Aorta (tissue), 5 donors: ENCODE data around the gene CMIP. TPM values are rescaled to one million over a fixed set of nuclear protein-coding genes. Genes with fewer than 3 reads are reported as not detected.
"Not testable (repeated sequence)": the region's sequence is repeated elsewhere in the genome, so short reads cannot be mapped to it uniquely, and the experiment has no call there.

ENCODE experiments used
- ATAC-seq: fragments of 200-7000 bp; cut with Tn5 transposase; one replicate; pipeline ENCODE4 v1.9.1; 2022; ENCODE audit warnings: moderate library complexity; ENCODE audit not compliant: low FRiP score
- DNase-seq, 2 donors: peaks; one replicate each; pipeline ENCODE4 v3.0.0-alpha.2; 2020
- H3K27ac ChIP-seq, 2 donors: one replicate each; pipeline ENCODE4 v1.5.1; 2013; ENCODE audit warnings: low read length in 2 of 2, mild to moderate bottlenecking in 2 of 2, moderate library complexity in 2 of 2, control low read depth in 1 of 2, inconsistent platforms in 1 of 2, low read depth in 1 of 2
- H3K27me3 ChIP-seq, 2 donors: one replicate each; pipeline ENCODE4 v1.6.1; 2013; ENCODE audit warnings: control low read depth in 1 of 2, low read length in 1 of 2, mild to moderate bottlenecking in 1 of 2, moderate library complexity in 1 of 2; ENCODE audit not compliant: insufficient read depth in 2 of 2, control insufficient read depth in 1 of 2
- H3K36me3 ChIP-seq, 2 donors: one replicate each; pipeline ENCODE4 v1.6.1; 2013; ENCODE audit warnings: control low read depth in 1 of 2, low read length in 1 of 2, mild to moderate bottlenecking in 1 of 2; ENCODE audit not compliant: insufficient read depth in 2 of 2, control insufficient read depth in 1 of 2
- H3K4me1 ChIP-seq, 2 donors: one replicate each; pipeline ENCODE4 v1.6.1; 2013; ENCODE audit warnings: low read length in 2 of 2, control low read depth in 1 of 2, mild to moderate bottlenecking in 1 of 2, moderate library complexity in 1 of 2; ENCODE audit not compliant: insufficient read depth in 2 of 2, control insufficient read depth in 1 of 2
- H3K4me3 ChIP-seq, 2 donors: one replicate each; pipeline ENCODE4 v1.5.1; 2013; ENCODE audit warnings: low read length in 2 of 2, control low read depth in 1 of 2, mild to moderate bottlenecking in 1 of 2
- H3K9me3 ChIP-seq: one replicate; pipeline ENCODE4 v1.6.1; 2013; ENCODE audit warnings: mild to moderate bottlenecking, low read length; ENCODE audit not compliant: control insufficient read depth
- WGBS, 2 donors: extraction: QIAGEN DNeasy Blood & Tissue Kit; methylation state at CpG; one replicate each; pipeline ENCODE4 v1.1.7; 2013; 5-methylcytosine and 5-hydroxymethylcytosine counted together
- intact Hi-C, 2 donors: fragments of 100-400 bp; cut with DNase I; formaldehyde crosslinking; loops; one replicate each; pipeline versions ENCODE4 v1.14.2 to v1.15.0; 2022
- polyA plus RNA-seq, 2 donors: library from polyadenylated mRNA; stranded (reverse); fragments of 200-250 nt; gene quantifications; one replicate each; pipeline ENCODE4 v1.2.3, GENCODE V29; 2013
- total RNA-seq, 2 donors: library from RNA; stranded (reverse); fragmentation: NEBNext Ultra II Directional; extraction: Animal tissue kit (Norgen Biotek cat#: 25700); gene quantifications; one replicate each; pipeline ENCODE4 v1.2.1, GENCODE V29; 2021
- donor health status: healthy with polysubstance abuse.
- donor health status: Bipolar disorder and iron deficiency.
- donor health status: DM: no; HTN: no; CAD: no.
- donor health status: DM: no; HTN: no; CAD: no.
- donor health status: DM: yes; HTN: yes; CAD: no.

CMIP gene
- total and polyA plus RNA-seq, 4 donors = 2.4 to 96.3 (median 27.9) TPM

DNA sequence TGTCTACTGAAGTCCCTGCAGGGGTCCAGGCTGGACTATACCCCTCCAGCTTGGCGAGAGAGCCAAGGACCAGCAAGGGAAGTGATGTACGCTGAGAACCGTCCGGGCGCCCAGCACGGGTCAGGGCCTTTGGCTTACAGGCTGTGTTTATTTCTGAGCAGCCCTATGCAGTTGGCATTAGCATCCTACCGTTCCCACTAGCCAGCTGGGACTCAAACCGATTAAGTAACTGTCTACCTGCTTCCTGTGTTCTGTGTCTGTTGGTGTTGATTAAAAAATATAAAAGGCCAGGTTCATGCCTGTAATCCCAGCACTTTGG lies 73.8 kb downstream of the CMIP start:
- intact Hi-C loops = no loop called here
- Histone ChIP-seq H3K4me1 (no peaks in the 10 kb centered on the region), H3K27me3 (no peaks in the 10 kb centered on the region), H3K27ac (no peak overlapping the region), H3K9me3 (no peaks in the 10 kb centered on the region), H3K36me3 (no peaks in the 10 kb centered on the region), H3K4me3 (no peak overlapping the region)
- WGBS, 2 donors = 77 to 82% methylated on average over 8 of the region's 8 CpGs
- ATAC-seq (no peak), DNase-seq (peak in 1 of 2 donors; percentile 46)

DNA sequence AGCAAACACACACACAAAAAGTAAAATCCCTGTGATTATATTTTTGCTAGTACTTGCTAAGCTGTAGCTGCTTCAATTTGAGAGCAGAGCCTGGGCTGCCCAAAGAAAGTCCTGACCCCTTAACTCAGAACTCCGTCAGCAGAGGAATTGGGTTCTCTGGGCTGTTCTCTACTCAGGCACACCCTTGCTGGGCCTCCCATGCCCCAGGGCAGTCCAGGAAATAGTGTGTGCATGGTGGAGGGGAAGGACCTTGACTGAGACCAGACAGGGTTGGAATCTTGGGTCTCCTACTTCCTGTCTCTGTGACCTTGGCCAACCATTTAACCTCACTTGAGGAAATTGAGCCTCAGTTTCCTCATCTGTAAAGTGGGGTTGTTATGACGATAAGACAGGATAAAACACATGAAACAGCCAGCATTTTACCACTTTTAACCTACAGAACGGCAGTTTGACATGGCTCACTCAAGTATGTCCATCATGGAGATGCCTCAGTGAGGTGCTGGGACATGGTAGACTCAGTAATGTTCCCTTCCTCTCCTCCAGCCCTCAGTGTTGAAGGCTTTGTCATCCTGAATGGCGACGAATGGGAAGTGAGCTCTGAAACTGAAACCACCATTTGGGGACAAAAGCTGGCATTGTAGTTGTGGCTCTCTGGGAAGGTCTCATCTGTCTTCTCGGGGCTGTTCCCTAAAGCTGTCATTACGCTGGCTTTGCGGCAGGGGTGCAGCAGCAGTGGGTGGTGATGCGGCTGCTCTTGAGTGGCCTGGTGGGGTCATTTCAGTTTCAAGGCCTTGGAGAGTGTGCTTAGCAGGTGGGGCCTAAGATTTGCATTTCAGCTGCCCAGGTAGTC lies 74.9 kb downstream of the CMIP start:
- intact Hi-C loops = no loop called here
- peak in 1 of 2 donors; percentile 47 for DNase-seq

DNA sequence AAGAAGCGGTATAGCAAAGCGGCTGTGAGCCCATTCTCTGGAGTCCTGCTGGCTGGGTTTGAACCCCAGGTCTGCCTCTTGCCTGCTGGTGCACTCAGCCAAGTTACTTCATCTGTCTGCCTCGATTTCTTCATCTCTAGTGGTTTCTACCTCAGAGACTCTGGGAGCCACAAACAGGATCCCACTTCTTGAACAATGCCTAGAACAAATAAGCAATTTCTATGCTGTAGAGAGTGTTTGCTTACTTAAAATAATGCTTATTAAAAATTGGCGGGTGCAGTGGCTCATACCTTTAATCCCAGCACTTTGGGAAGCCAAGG lies 75.5 kb downstream of the CMIP start:
- Histone ChIP-seq H3K4me3 (no peak overlapping the region), H3K27ac (no peak overlapping the region), H3K36me3 (no peaks in the 10 kb centered on the region), H3K9me3 (no peaks in the 10 kb centered on the region), H3K4me1 (no peaks in the 10 kb centered on the region), H3K27me3 (no peaks in the 10 kb centered on the region)
- DNase-seq = no peak
- intact Hi-C loops = no loop called here
- 97 to 98% methylated on average over 4 of the region's 4 CpGs for WGBS, 2 donors
- ATAC-seq = no peak

More for the DNA sequence above, 74.9 kb downstream of the CMIP start:
- 95 to 97% methylated on average over 9 of the region's 9 CpGs for WGBS, 2 donors
- Histone ChIP-seq H3K27ac (no peak overlapping the region), H3K36me3 (no peaks in the 10 kb centered on the region), H3K9me3 (no peaks in the 10 kb centered on the region), H3K27me3 (no peaks in the 10 kb centered on the region), H3K4me3 (no peak overlapping the region), H3K4me1 (no peaks in the 10 kb centered on the region)
- ATAC-seq = no peak

DNA sequence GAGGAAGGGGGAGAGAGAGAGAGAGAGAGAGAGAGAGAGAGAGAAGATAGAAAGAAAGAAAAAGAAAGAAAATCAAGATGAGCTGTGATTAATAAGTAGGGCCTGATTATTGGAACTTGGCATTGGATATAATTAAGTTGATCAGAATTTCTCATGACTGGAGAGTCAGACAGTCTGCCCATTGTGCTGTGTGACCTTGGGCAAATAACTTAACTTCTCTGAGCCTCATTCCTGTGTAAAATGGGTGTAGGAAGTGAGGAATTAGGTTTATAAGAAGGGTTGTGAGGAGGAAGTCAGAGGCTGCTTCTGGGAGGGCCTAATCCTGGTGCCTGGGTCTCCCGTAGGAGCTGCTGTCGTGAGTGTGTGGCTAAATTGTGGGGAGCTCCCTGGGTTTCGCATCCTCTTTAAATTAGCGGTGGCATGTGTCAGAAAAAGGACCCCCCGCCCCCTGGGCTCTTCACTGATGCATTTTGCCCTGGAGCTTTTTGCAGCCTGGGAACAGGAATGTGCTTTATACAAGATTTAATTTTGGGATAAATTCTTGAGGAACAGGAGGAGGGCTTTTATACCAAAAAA lies 76.0 kb downstream of the CMIP start:
- H3K4me3 ChIP-seq = no peak overlapping the region
- intact Hi-C loops = no loop called here
- no peaks in the 10 kb centered on the region for H3K36me3 ChIP-seq
- H3K27me3 ChIP-seq = no peaks in the 10 kb centered on the region
- no peak overlapping the region for H3K27ac ChIP-seq
- ATAC-seq (no peak), DNase-seq (peak in 1 of 2 donors; percentile 9)
- WGBS, 2 donors = 76% methylated on average over 5 of the region's 5 CpGs
- no peaks in the 10 kb centered on the region for H3K4me1 ChIP-seq
- H3K9me3 ChIP-seq = no peaks in the 10 kb centered on the region

DNA sequence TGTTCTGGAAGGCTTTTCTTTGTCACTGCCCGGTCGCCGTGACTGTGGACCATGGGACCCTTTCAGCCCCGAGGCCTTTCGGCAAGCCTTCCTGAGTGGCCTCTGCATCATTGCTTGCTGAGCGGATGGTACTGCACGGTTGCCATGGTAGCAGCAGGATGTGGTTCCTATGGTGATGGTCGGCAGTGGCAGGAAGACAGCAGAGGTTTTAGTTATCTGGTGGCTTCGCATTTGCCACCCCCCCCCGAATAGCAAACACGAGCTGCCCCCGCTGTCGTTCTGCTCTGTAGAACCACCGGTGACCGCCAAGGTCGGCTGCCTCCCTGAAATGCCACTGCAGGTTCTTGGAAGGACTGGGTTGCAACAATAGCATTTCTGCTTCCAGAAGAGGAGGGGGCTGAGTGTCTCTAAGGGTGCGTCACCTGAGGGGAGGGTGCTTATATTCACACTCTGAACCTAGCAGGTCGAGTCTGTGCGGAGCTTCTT lies 76.6 kb downstream of the CMIP start:
- no peak overlapping the region for H3K27ac ChIP-seq
- H3K4me3 ChIP-seq = no peak overlapping the region
- H3K36me3 ChIP-seq = no peaks in the 10 kb centered on the region
- 89 to 90% methylated on average over 19 of the region's 19 CpGs for WGBS, 2 donors
- H3K27me3 ChIP-seq = no peaks in the 10 kb centered on the region
- intact Hi-C loops = no loop called here
- peak in 1 of 2 donors; percentile 67 for DNase-seq
- H3K9me3 ChIP-seq = no peaks in the 10 kb centered on the region
- H3K4me1 ChIP-seq = no peaks in the 10 kb centered on the region
- no peak for ATAC-seq

DNA sequence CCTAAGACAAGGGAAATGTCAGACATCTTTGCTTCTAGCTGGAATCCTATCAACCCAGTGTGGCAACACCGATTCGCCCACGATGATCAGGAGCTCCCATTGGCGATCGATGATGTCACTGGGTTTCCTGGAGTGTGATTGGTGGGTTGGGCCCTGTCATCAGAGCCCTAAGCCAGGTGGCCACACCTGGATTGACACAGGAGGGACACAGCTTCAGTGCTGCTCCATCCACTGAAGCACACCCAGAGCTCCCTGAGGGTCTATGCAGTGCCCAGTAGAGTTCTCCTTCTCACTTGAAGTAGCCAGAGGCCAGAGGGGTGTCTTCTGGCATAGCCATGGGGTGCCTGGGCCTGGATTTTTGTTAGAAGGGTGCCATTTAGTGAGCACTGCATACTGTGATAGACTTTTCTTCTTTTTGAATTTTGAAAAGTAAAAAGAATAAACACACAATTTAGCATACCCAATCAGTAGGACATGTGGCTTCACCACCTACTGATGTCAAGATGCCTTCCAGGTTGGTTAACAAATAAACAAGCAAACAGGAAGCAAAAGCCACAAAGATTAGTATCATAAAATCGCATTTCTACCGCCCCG lies 77.6 kb downstream of the CMIP start:
- no peak overlapping the region for H3K27ac ChIP-seq
- WGBS, 2 donors = 93 to 96% methylated on average over 8 of the region's 8 CpGs
- intact Hi-C loops = no loop called here
- H3K36me3 ChIP-seq = no peaks in the 10 kb centered on the region
- no peaks in the 10 kb centered on the region for H3K9me3 ChIP-seq
- no peaks in the 10 kb centered on the region for H3K27me3 ChIP-seq
- H3K4me3 ChIP-seq = no peak overlapping the region
- H3K4me1 ChIP-seq = no peaks in the 10 kb centered on the region
- no peak for ATAC-seq
- peak in 1 of 2 donors; percentile 31 for DNase-seq

DNA sequence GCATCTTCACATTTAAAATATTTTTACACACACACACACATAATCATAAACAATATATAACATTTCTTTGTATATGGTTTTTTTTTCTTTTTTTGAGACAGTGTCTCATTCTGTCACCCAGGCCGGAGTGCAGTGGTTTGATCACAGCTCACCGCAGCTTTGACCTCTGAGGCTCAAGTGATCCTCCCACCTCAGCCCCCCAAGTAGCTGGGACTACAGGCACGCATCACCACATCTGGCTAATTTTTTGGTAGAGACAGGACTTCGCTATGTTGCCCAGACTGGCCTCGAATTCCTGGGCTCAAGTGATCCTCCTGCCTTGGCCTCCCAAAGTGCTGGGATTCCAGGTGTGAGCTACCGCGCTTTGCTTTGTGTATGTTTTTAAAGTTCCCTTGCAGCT lies 78.2 kb downstream of the CMIP start:
- DNase-seq, H3K36me3 ChIP-seq, H3K4me1 ChIP-seq, H3K27ac ChIP-seq, H3K27me3 ChIP-seq, ATAC-seq, intact Hi-C loops, H3K9me3 ChIP-seq, H3K4me3 ChIP-seq: not testable (repeated sequence)
- 98 to 99% methylated on average over 7 of the region's 7 CpGs for WGBS, 2 donors

DNA sequence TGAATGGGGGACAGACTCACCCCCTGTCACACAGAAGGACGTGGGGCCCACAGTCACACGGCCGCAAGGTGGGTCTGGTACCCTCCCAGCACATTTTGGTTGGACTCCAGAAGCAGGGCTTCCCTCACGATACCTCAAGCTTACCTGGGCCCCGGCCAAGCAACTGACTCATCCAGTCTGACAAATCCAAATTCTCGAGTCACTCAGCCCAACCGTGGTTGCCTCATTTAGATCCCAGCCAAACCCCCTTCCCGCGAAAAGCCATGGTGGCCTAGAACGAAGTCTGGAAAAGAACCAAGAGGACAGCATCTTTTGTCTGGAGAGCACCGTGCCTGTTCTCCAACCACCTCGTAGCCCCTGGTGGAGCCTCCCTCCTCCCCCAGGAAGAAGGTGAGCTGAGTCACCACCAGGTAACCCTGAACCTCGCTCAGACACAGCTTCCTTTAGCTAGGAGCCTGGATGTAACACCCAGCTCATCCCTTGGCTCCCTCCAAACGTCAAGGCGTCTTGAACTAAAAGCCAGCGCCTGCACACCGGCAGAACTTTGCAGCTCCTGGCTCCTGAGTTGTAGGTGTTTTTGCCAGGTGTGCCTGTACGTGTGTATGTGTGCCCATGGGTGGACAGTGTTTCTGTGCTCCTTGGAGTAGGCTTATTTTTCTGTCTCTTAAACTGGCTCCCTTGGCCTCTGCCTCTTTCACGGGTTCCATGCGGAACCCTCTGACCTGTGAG lies 78.9 kb downstream of the CMIP start:
- intact Hi-C loops = no loop called here
- no peaks in the 10 kb centered on the region for H3K27me3 ChIP-seq
- no peak overlapping the region for H3K27ac ChIP-seq
- no peak for ATAC-seq
- no peak for DNase-seq
- H3K9me3 ChIP-seq = no peaks in the 10 kb centered on the region
- H3K4me1 ChIP-seq = no peaks in the 10 kb centered on the region
- no peaks in the 10 kb centered on the region for H3K36me3 ChIP-seq
- H3K4me3 ChIP-seq = no peak overlapping the region
- WGBS, 2 donors = 73 to 75% methylated on average over 20 of the region's 20 CpGs
